Brain pericyte (primary cell): ENCODE results near the gene C4orf50.

ENCODE experiments used
- DNase-seq: peaks from one replicate; pipeline ENCODE4 v3.0.0-alpha.2; 2012; ENCODE audit warnings: low read depth, low spot score

The C4orf50 gene

DNA sequence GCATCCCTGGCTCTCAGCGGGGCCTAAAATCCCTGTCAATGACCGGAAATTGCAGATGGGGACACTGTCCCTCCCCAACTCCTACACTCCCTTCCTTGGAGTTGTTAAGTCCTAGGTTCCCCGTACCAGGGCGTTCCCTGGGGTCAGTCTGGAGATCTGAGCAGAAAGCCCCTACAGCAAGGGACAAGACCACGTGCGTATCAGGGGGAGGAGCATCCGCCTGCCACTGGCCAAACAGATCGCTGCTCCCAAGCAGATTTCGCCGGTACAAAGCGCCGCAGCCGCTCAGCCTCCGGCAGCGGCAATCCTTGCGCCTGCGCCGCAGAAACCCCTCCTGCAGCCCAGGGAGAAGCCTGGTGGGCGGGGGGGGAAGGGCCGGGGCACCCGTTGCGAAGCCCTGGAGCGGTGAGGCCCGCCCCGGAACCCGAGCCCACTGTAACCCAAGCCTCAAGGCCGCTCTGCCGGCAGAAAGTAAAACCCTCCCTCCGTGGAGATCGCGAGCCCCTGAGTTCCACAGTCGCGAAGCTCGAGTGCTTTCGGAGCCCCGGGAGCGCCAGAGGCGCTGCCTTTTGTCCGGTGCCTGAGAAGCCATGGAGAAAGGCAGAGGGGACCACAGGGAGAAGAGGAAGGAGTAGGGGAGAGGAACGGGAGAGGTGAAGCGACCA is 128.0 kb downstream of the C4orf50 start:
- DNase-seq = no peak

DNA sequence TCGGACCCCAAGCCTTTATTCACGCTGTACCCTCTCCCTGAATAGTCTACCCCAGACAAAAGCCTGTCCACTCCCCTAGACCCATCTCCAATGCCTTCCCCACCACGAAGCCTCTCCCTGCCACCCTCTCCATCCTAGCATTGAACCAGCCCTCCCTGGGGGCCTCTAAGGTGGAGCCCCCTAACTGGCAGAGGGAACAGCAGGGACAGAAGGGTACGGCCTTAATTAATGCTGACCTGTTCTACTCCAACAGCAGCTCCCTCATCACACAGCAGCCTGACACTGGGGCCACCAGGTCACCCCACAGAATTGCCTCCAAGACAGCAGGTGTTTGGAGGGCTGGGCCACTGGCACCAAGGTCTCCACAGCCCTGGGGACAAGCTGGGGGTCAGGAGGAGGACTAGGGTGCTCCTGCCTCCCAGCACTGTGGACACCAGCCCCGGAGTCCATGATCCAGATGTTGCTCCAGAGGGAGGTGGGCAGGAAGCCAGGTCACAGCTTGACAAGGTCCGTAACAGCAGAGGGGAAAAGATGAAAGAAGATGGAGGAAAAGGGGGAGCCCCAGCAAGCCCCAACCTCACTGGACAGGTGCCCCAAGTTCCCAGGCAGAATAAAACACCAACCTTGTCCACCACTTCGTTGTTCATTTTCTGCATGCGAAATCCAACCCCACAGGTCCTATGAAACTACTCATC is 129.1 kb downstream of the C4orf50 start:
- DNase-seq = no peak

- DNase-seq = no peak
These were observed 129.8 kb downstream of the C4orf50 start for GRCh38 chr4:5888222-5889001.

DNA sequence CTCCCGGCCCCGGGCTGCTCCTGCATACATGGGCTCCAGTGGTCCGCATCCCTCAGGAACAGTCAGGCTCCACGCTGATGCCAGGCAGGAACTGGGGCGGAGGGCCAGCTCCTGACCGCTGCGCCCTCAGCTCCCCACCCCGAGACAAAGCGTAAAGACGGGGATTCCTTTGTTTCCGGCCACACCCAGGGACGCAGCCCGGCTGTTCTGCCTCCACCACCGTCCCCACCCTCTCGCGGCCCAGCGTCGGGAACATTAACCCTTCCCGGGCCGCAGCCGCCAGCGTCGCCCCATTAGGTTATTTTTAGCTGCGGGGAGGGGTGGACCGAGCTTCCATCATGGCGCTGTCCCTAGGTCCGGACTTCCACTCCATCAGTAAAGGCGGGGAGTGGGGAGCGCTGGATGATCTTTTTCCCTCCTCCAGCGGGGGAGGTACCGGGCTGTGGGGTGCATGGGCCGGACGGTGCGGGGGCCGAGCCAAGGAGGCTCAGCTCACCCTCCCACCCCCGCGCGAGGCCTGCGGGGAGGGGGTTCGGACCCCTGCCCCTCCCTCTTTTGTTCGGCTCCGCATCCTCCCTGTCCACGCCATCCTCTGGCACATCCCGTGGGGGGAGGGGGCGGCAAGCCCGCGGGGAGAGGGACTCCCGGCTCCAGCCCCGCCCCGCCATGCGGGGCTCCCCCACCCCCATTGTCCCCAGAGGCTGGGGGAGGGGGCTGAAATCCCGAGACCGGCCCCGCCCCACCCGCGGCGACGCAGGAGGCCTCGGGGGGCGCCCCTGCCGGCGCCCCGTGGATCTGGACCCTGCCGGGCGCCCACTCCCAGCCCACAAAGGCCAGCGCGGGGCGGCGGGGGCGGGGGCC is 130.6 kb downstream of the C4orf50 start:
- no peak for DNase-seq

GRCh38 chr4:5887011-5887360 is 131.2 kb downstream of the C4orf50 start:
- no peak for DNase-seq

GRCh38 chr4:5885733-5886132 is 132.5 kb downstream of the C4orf50 start:
- DNase-seq = no peak

DNA sequence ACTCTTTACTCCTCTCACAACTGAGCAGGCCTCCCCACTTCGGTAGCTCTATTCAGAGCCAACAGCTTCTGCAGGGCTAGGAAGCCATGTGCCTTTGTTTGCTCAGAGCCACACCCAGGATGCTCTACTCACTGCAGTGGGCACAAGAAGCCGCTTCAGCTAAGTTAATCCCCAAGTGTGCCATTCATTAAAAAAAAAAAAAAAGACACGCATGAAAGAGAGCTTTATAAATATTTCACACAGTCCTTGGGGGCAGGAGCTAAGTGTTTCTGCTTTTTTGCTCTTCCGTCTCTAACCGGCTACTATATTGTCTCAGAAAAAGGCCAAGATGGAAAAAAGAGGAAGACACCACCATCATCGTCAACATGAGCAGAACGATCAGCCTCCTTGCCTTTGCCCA is 133.4 kb downstream of the C4orf50 start:
- no peak for DNase-seq

GRCh38 chr4:5883916-5884315 is 134.3 kb downstream of the C4orf50 start:
- no peak for DNase-seq

- no peak for DNase-seq
These were observed 135.3 kb downstream of the C4orf50 start for GRCh38 chr4:5882947-5883346.

DNA sequence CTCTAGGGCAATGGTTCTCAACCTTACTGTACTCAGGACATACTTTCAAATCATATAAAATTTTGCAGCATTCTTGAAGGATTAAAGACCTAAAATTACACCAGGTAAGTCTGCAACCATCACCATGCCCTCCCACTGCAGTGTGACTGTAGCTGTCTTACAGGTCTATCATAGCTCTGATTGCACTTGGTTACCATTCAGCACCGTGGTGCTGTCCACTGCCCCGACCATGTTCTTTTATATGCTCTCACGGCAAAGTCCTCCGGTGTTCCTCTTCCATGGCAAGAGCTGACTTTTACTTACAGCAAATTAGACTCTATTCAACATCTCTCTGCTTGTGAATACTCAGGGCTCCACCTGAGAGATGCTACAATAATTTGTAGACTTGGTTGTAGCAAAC is 136.9 kb downstream of the C4orf50 start:
- DNase-seq = no peak

GRCh38 chr4:5878359-5878758 is 139.9 kb downstream of the C4orf50 start:
- DNase-seq = no peak

DNA sequence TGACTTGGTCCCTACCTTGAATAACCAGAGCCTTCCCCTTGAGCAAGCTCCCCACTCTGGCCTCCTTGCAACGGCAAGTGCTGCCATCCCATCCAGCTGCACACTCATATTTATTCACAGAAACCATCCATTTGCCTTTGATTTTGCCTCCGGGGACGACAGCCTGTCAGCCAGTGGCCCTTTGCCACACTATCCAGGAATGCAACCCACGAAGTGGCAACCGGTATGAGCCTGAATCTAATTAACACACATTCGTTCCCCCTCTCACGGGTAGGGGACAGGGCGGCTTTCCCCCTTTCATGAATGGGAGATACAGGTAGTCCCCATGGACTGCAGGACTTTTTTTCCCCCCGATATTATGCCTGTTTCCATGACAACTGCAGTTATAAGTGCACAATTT is 140.8 kb downstream of the C4orf50 start:
- no peak for DNase-seq

DNA sequence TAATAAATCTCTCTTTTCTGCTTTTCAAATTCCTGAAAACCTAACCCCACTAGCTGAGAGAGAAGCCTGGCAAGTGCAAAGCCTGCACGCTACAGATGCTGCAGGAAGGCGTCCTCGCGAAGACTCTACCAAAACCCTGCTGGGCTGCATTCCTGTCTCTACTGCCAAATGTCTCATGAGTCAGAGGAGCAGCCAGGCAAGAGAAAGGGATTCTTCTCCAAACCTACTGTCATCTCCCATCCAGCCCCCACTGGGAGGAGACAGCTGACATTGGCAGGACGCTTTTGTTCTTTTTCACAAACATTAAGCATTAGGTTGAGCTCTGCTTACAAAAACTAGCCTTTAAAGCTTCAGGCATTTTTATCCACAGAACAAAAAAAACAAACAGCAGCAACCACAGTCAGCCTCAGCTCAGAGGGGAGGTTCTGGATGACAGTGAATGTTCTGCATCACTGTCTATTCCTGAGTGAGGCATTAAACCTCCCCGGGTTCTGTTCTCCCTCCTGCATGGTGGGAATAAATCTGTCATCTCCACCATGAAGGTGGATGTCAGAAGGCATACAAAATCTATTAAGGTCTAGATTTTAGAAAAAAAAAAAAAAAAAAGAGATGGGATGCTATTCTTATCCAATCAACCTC is 143.3 kb downstream of the C4orf50 start:
- DNase-seq = no peak

DNA sequence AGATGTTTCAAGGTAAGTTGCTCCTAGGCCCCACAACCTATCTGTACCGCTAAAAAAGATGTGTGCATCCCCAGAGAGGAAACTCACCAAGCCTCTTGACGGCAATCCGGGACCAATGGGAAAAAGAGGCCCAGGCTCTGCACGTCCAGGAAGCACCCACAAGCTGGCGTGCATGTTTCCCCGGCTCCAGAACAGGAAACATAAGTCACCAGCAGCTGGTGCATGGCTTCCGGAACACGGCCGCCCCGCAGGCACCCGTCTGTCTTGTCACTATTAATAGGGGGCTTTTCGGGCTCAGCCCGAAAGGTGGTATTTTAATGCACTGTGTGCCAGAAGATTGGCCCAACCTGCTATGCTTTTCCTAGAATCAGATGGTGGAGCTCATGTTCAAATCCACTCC is 147.5 kb downstream of the C4orf50 start:
- DNase-seq = no peak

DNA sequence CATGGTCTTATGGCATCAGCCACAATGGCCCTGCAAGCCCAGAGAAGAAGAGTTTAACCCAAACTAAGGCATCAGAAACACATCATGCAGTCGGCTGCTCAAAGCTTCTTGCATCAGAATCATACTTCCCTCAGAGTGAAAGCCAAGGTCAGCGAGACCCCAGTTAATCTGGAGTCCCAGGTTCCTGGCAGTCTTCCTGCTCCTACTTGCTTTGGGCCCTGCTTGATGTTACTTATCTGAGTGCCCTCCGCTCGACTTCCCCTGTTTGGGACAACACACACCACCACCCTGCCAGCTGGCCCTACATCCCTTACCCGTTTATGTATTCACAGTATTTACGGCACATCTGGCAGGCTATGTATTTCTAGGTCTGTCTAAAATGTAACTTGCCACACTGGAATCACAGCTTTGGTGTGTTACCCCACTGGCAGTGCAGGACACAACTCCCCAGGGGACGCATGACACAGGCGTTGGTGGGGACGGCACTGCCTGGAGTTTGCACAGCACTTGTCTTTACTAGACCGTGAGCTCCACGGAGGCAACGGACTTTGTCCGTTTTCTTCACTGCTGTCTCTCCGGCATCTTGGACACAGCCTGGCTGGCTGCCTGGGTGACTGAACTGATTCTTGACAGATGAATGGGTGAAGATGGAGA is 148.1 kb downstream of the C4orf50 start:
- no peak for DNase-seq

DNA sequence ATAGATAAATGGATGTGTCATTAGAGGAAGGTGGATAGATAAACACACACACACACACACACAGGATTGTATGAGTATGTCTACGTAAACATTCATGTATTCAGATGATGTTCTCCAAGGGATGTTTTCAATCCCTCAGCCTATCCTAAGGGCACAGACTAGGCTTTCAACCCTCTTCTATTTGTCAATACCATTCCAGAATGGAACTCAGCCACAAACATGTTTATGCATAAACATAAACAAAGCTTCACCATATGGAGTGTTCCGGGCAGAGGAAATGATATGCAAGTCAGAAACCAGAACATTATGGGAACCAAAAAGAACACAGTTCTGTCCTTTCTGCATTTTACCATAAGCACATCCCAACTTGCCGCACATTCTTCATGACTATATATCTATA is 150.4 kb downstream of the C4orf50 start:
- DNase-seq = no peak

DNA sequence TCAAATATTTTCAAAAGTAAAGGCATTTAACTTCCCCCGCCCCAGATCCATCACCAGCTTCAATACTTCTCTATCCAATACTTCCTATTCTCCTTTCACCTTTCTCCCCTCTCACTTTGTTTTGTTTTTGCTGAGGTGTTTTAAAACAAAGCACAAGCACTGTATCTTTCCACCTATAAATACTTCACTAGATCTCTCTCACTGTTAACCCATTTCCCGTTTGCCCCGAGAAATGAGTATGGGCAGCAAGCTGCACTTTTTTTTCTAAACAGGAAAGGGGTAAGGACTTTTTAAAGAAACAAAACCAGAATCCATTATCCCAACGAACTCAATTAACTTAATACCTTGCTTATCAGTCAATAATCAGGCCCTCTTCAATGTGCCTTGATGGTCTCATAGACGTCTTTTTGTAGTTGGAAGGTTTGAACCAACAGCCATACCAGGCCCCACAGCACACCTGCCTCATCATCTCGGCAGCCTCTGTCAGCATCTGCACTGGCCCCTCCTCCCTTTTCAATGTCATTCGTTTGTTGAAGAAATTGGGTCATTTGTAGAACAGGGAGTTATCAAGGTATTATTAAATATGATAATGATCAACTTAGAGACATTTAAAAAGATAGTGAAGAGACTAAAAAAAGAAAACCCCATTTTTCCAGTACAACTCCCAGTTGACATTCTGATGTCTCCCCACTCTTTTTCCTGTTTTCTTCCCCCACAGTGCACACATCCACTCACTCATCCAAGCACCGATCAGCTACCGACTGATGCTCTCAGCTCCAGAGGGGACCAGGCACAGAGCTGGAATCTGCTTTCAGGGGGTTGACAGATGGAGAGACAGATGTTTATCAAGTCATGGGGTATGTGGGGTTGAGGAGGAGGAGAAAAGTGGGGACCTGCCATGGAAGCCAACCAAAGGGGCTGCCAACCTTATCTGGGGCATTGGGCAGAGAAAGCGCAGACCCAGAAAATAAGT is 151.1 kb downstream of the C4orf50 start:
- no peak for DNase-seq

DNA sequence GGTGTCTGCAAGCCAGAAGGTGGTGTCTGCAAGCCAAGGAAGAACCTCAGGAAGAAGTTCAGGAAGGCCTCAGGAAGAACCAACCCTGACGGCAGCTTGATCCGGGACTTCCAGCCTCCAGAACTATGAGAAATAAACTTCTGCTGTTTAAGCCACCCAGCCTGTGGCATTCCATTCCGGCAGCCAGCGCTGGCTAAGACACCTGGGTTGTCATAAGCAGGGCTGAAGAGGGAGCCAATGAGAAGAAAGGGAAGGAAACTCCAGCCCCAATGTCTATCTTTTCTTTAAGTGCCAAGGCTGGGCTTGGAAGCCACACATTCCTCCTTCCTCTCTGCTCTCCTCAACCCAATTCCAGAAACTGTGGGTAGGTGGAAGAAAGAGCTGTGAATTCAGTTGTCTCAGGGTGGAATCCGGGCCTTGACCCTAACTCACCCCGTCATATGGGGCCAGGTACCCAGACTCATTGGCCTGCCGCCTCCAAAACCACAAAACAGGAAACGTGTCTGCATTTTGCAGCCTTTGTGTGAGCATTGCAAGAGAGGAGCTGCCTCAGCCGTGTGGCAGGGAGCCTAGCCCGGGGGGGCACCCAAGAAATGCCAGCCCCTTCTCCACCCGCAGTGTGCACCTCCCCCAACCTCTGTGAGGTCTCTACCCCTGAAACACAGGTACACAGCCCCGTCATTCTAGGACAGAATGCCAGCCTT is 152.2 kb downstream of the C4orf50 start:
- no peak for DNase-seq

DNA sequence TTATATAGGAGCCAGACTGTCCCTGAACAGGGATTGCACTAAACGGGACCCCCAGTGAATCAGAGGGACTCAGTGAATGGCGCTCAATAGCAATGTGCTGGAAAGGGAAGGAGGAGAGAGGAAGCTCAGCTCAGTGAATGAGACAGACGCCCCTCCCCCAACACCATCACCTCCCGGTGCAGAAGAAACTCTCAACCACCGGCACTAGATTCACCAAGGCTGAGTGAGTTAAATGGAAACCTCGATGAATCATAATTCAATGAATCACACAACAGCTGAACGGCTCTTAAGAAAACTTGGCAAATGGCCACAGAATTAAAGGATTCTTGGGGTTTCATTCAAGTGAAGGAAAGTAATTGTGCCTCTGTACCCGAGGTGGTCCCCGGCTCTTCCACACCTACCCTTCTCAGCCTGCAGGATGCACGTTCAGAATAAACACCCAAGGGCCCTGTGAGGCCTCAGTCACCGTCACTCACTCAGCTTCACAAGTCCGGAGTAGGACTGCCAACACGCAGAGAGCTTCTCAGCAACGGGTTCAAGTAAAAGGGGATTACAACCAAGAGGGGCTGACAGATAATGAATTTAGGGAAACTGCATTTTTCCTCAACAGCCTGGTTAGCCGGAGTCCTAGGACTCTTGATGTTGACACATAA is 154.6 kb downstream of the C4orf50 start:
- no peak for DNase-seq
